ENCODE measurements around the gene WDR20. TPM values are rescaled to one million over a fixed set of nuclear protein-coding genes. Genes with fewer than 3 reads are reported as not detected.
"Not testable (repeated sequence)": the region's sequence is repeated elsewhere in the genome, so short reads cannot be mapped to it uniquely, and the experiment has no call there.

The WDR20 gene
- total and polyA plus RNA-seq, 2 donors: 16.4 to 16.8 TPM

GRCh38 chr14:102124419-102124818 is 15.3 kb upstream of the WDR20 start:
- Histone ChIP-seq H3K4me1 (ENCODE audit: control insufficient read depth in 2 of 2, insufficient read depth in 2 of 2, low read length in 2 of 2) (no peaks in the 10 kb centered on the region), H3K9me3 (ENCODE audit: control insufficient read depth in 2 of 2, insufficient read depth in 1 of 2, low read length in 1 of 2) (no peaks in the 10 kb centered on the region), H3K27me3 (ENCODE audit: control insufficient read depth in 2 of 2, insufficient read depth in 1 of 2, low read length in 1 of 2) (no peaks in the 10 kb centered on the region), H3K36me3 (ENCODE audit: control insufficient read depth in 2 of 2, insufficient read depth in 2 of 2, low read length in 1 of 2) (no peaks in the 10 kb centered on the region), H3K4me3 (ENCODE audit: low read length in 2 of 2) (no peak overlapping the region), H3K27ac (ENCODE audit: low read depth in 1 of 2, low read length in 1 of 2) (no peak overlapping the region)
- no peak for DNase-seq (ENCODE audit: low read depth in 6 of 9, low spot score in 9 of 9)

- DNase-seq (ENCODE audit: low read depth in 6 of 9, low spot score in 9 of 9): no peak
- Histone ChIP-seq H3K4me1 (ENCODE audit: control insufficient read depth in 2 of 2, insufficient read depth in 2 of 2, low read length in 2 of 2) (no peaks in the 10 kb centered on the region), H3K4me3 (ENCODE audit: low read length in 2 of 2) (no peak overlapping the region), H3K9me3 (ENCODE audit: control insufficient read depth in 2 of 2, insufficient read depth in 1 of 2, low read length in 1 of 2) (no peaks in the 10 kb centered on the region), H3K36me3 (ENCODE audit: control insufficient read depth in 2 of 2, insufficient read depth in 2 of 2, low read length in 1 of 2) (no peaks in the 10 kb centered on the region), H3K27me3 (ENCODE audit: control insufficient read depth in 2 of 2, insufficient read depth in 1 of 2, low read length in 1 of 2) (no peaks in the 10 kb centered on the region), H3K27ac (ENCODE audit: low read depth in 1 of 2, low read length in 1 of 2) (no peak overlapping the region)
- WGBS: 94% methylated on average over 5 of the region's 5 CpGs
These were observed 14.2 kb upstream of the WDR20 start for GRCh38 chr14:102125546-102125945.

GRCh38 chr14:102126807-102127455 is 12.8 kb upstream of the WDR20 start:
- WGBS: 94% methylated on average over 5 of the region's 5 CpGs

GRCh38 chr14:102131741-102132140 is 8.0 kb upstream of the WDR20 start:
- DNase-seq (ENCODE audit: low read depth in 6 of 9, low spot score in 9 of 9): no peak
- no peak overlapping the region for H3K27ac ChIP-seq (ENCODE audit: low read depth in 1 of 2, low read length in 1 of 2)
- WGBS: 81% methylated on average over 6 of the region's 6 CpGs
- no peak overlapping the region for H3K4me3 ChIP-seq (ENCODE audit: low read length in 2 of 2)
- no peaks in the 10 kb centered on the region for H3K27me3 ChIP-seq (ENCODE audit: control insufficient read depth in 2 of 2, insufficient read depth in 1 of 2, low read length in 1 of 2)
- H3K4me1 ChIP-seq (ENCODE audit: control insufficient read depth in 2 of 2, insufficient read depth in 2 of 2, low read length in 2 of 2): no peaks in the 10 kb centered on the region
- no peaks in the 10 kb centered on the region for H3K36me3 ChIP-seq (ENCODE audit: control insufficient read depth in 2 of 2, insufficient read depth in 2 of 2, low read length in 1 of 2)
- no peaks in the 10 kb centered on the region for H3K9me3 ChIP-seq (ENCODE audit: control insufficient read depth in 2 of 2, insufficient read depth in 1 of 2, low read length in 1 of 2)

More at GRCh38 chr14:102126807-102127455, 12.8 kb upstream of the WDR20 start:
- no peak for DNase-seq (ENCODE audit: low read depth in 6 of 9, low spot score in 9 of 9)
- no peaks in the 10 kb centered on the region for H3K36me3 ChIP-seq (ENCODE audit: control insufficient read depth in 2 of 2, insufficient read depth in 2 of 2, low read length in 1 of 2)
- H3K4me1 ChIP-seq (ENCODE audit: control insufficient read depth in 2 of 2, insufficient read depth in 2 of 2, low read length in 2 of 2): no peaks in the 10 kb centered on the region
- H3K27ac ChIP-seq (ENCODE audit: low read depth in 1 of 2, low read length in 1 of 2): no peak overlapping the region
- H3K27me3 ChIP-seq (ENCODE audit: control insufficient read depth in 2 of 2, insufficient read depth in 1 of 2, low read length in 1 of 2): no peaks in the 10 kb centered on the region
- H3K4me3 ChIP-seq (ENCODE audit: low read length in 2 of 2): no peak overlapping the region
- no peaks in the 10 kb centered on the region for H3K9me3 ChIP-seq (ENCODE audit: control insufficient read depth in 2 of 2, insufficient read depth in 1 of 2, low read length in 1 of 2)

- H3K9me3 ChIP-seq (ENCODE audit: control insufficient read depth in 2 of 2, insufficient read depth in 1 of 2, low read length in 1 of 2); H3K27ac ChIP-seq (ENCODE audit: low read depth in 1 of 2, low read length in 1 of 2); H3K27me3 ChIP-seq (ENCODE audit: control insufficient read depth in 2 of 2, insufficient read depth in 1 of 2, low read length in 1 of 2); H3K4me3 ChIP-seq (ENCODE audit: low read length in 2 of 2); H3K36me3 ChIP-seq (ENCODE audit: control insufficient read depth in 2 of 2, insufficient read depth in 2 of 2, low read length in 1 of 2); H3K4me1 ChIP-seq (ENCODE audit: control insufficient read depth in 2 of 2, insufficient read depth in 2 of 2, low read length in 2 of 2); DNase-seq (ENCODE audit: low read depth in 6 of 9, low spot score in 9 of 9): not testable (repeated sequence)
- WGBS: 98% methylated on average over 9 of the region's 9 CpGs
These were observed 5.7 kb upstream of the WDR20 start for GRCh38 chr14:102134021-102134420.

- not testable (repeated sequence) for H3K27me3 ChIP-seq (ENCODE audit: control insufficient read depth in 2 of 2, insufficient read depth in 1 of 2, low read length in 1 of 2); DNase-seq (ENCODE audit: low read depth in 6 of 9, low spot score in 9 of 9); H3K36me3 ChIP-seq (ENCODE audit: control insufficient read depth in 2 of 2, insufficient read depth in 2 of 2, low read length in 1 of 2); H3K4me3 ChIP-seq (ENCODE audit: low read length in 2 of 2); H3K9me3 ChIP-seq (ENCODE audit: control insufficient read depth in 2 of 2, insufficient read depth in 1 of 2, low read length in 1 of 2); H3K4me1 ChIP-seq (ENCODE audit: control insufficient read depth in 2 of 2, insufficient read depth in 2 of 2, low read length in 2 of 2); H3K27ac ChIP-seq (ENCODE audit: low read depth in 1 of 2, low read length in 1 of 2)
- 97% methylated on average over 10 of the region's 10 CpGs for WGBS
These were observed 5.0 kb upstream of the WDR20 start for GRCh38 chr14:102134719-102135118.

GRCh38 chr14:102135456-102135855 is 4.2 kb upstream of the WDR20 start:
- not testable (repeated sequence) for H3K4me1 ChIP-seq (ENCODE audit: control insufficient read depth in 2 of 2, insufficient read depth in 2 of 2, low read length in 2 of 2); H3K36me3 ChIP-seq (ENCODE audit: control insufficient read depth in 2 of 2, insufficient read depth in 2 of 2, low read length in 1 of 2); H3K27ac ChIP-seq (ENCODE audit: low read depth in 1 of 2, low read length in 1 of 2); H3K4me3 ChIP-seq (ENCODE audit: low read length in 2 of 2); H3K9me3 ChIP-seq (ENCODE audit: control insufficient read depth in 2 of 2, insufficient read depth in 1 of 2, low read length in 1 of 2); H3K27me3 ChIP-seq (ENCODE audit: control insufficient read depth in 2 of 2, insufficient read depth in 1 of 2, low read length in 1 of 2); DNase-seq (ENCODE audit: low read depth in 6 of 9, low spot score in 9 of 9)
- 97% methylated on average over 30 of the region's 30 CpGs for WGBS

GRCh38 chr14:102138535-102138934 is 1.2 kb upstream of the WDR20 start:
- WGBS: 35% methylated on average over 3 of the region's 3 CpGs
- Histone ChIP-seq H3K4me3 (ENCODE audit: low read length in 2 of 2) (peak overlapping the region; percentile 93 to 98), H3K36me3 (ENCODE audit: control insufficient read depth in 2 of 2, insufficient read depth in 2 of 2, low read length in 1 of 2) (no peaks in the 10 kb centered on the region), H3K9me3 (ENCODE audit: control insufficient read depth in 2 of 2, insufficient read depth in 1 of 2, low read length in 1 of 2) (no peaks in the 10 kb centered on the region), H3K27ac (ENCODE audit: low read depth in 1 of 2, low read length in 1 of 2) (no peak overlapping the region), H3K4me1 (ENCODE audit: control insufficient read depth in 2 of 2, insufficient read depth in 2 of 2, low read length in 2 of 2) (peaks cover 8 to 9% of the 10 kb centered on the region in 2 donors), H3K27me3 (ENCODE audit: control insufficient read depth in 2 of 2, insufficient read depth in 1 of 2, low read length in 1 of 2) (no peaks in the 10 kb centered on the region)
- no peak for DNase-seq (ENCODE audit: low read depth in 6 of 9, low spot score in 9 of 9)

- DNase-seq (ENCODE audit: low read depth in 6 of 9, low spot score in 9 of 9): no peak
- Histone ChIP-seq H3K27me3 (ENCODE audit: control insufficient read depth in 2 of 2, insufficient read depth in 1 of 2, low read length in 1 of 2) (no peaks in the 10 kb centered on the region), H3K4me3 (ENCODE audit: low read length in 2 of 2) (peak overlapping the region; percentile 93 to 98), H3K27ac (ENCODE audit: low read depth in 1 of 2, low read length in 1 of 2) (peak overlapping the region; percentile 79 to 83), H3K36me3 (ENCODE audit: control insufficient read depth in 2 of 2, insufficient read depth in 2 of 2, low read length in 1 of 2) (peaks cover 0 to 4% of the 10 kb centered on the region in 2 donors), H3K9me3 (ENCODE audit: control insufficient read depth in 2 of 2, insufficient read depth in 1 of 2, low read length in 1 of 2) (no peaks in the 10 kb centered on the region), H3K4me1 (ENCODE audit: control insufficient read depth in 2 of 2, insufficient read depth in 2 of 2, low read length in 2 of 2) (peaks cover 8 to 9% of the 10 kb centered on the region in 2 donors)
- 6% methylated on average over 14 of the region's 14 CpGs for WGBS
These were observed 774 bp upstream of the WDR20 start for GRCh38 chr14:102138961-102139285.
